Activated CD8-positive, alpha-beta T cell treated with anti-CD3 and anti-CD28 coated beads for 36 hours (primary cell): ENCODE measurements around the gene ROS1. TPM values are rescaled to one million over a fixed set of nuclear protein-coding genes. Genes with fewer than 3 reads are reported as not detected.

Source experiments
- ATAC-seq: fragments of 200-7000 bp; cut with Tn5 transposase; one replicate; pipeline ENCODE4 v1.10.0; 2021; ENCODE audit warnings: mild to moderate bottlenecking, moderate library complexity
- CTCF ChIA-PET: fragments of 350-600 bp; sonication (Branson Sonifier 250); formaldehyde crosslinking; loops from one replicate; lab custom pipeline; 2021; ENCODE audit warnings: antibody characterized with exemption; lab: Charles Lee
- POLR2A ChIA-PET: fragments of 350-600 bp; sonication (Branson Sonifier 250); formaldehyde crosslinking; loops from one replicate; lab custom pipeline; 2021; ENCODE audit warnings: antibody characterized with exemption; lab: Charles Lee
- DNase-seq: peaks from one replicate; pipeline ENCODE4 v3.0.0-alpha.2; 2020
- H3K27ac Mint-ChIP-seq: one replicate; pipeline ENCODE4 v1.8.0; 2021; ENCODE audit warnings: mild to moderate bottlenecking, mixed read lengths
- H3K27me3 Mint-ChIP-seq: one replicate; pipeline ENCODE4 v1.8.0; 2021; ENCODE audit warnings: mixed read lengths
- H3K36me3 Mint-ChIP-seq: one replicate; pipeline ENCODE4 v1.8.0; 2021; ENCODE audit warnings: low read depth, mixed read lengths
- H3K4me1 Mint-ChIP-seq: one replicate; pipeline ENCODE4 v1.8.0; 2021; ENCODE audit warnings: low read depth, mixed read lengths
- H3K4me3 Mint-ChIP-seq: one replicate; pipeline ENCODE4 v1.8.0; 2021; ENCODE audit warnings: mild to moderate bottlenecking, moderate library complexity, mixed read lengths
- H3K9me3 Mint-ChIP-seq: one replicate; pipeline ENCODE4 v1.8.0; 2021; ENCODE audit warnings: mixed read lengths
- intact Hi-C: fragments of 100-400 bp; cut with micrococcal nuclease; formaldehyde crosslinking; loops from one replicate; pipeline ENCODE4 v1.10.0; 2022
- total RNA-seq, 2 experiments: library from RNA; stranded (reverse); gene quantifications; one replicate each; pipeline ENCODE4 v1.2.3, GENCODE V29; 2021
- TF ChIP-seq, protein P1 (sequence below): fragments of 200-600 bp; IDR thresholded peaks from one replicate; pipeline ENCODE4 v1.8.0; 2022; ENCODE audit warnings: antibody characterized with exemption, mild to moderate bottlenecking

Gene ROS1
- total RNA-seq, 2 experiments from 2014 or later, result not detected

GRCh38 chr6:117345292-117345610, 80.5 kb downstream of the ROS1 start:
- H3K36me3 Mint-ChIP-seq, result no peaks in the 10 kb centered on the region
- TF ChIP-seq, protein P1, sequence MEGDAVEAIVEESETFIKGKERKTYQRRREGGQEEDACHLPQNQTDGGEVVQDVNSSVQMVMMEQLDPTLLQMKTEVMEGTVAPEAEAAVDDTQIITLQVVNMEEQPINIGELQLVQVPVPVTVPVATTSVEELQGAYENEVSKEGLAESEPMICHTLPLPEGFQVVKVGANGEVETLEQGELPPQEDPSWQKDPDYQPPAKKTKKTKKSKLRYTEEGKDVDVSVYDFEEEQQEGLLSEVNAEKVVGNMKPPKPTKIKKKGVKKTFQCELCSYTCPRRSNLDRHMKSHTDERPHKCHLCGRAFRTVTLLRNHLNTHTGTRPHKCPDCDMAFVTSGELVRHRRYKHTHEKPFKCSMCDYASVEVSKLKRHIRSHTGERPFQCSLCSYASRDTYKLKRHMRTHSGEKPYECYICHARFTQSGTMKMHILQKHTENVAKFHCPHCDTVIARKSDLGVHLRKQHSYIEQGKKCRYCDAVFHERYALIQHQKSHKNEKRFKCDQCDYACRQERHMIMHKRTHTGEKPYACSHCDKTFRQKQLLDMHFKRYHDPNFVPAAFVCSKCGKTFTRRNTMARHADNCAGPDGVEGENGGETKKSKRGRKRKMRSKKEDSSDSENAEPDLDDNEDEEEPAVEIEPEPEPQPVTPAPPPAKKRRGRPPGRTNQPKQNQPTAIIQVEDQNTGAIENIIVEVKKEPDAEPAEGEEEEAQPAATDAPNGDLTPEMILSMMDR, result no peak
- no peak for ATAC-seq
- no peak overlapping the region for H3K27ac Mint-ChIP-seq
- H3K4me3 Mint-ChIP-seq, result no peak overlapping the region
- ChIA-PET CTCF (no interaction called here), POLR2A (no interaction called here)
- H3K9me3 Mint-ChIP-seq, result no peaks in the 10 kb centered on the region
- DNase-seq, result no peak
- intact Hi-C loops, result loop anchor here (5.0 kb wide), 2 partner anchors 212 to 262 kb away; no protein-coding TSS in a partner anchor
- no peaks in the 10 kb centered on the region for H3K4me1 Mint-ChIP-seq
- H3K27me3 Mint-ChIP-seq, result peaks cover 4% of the 10 kb centered on the region

DNA sequence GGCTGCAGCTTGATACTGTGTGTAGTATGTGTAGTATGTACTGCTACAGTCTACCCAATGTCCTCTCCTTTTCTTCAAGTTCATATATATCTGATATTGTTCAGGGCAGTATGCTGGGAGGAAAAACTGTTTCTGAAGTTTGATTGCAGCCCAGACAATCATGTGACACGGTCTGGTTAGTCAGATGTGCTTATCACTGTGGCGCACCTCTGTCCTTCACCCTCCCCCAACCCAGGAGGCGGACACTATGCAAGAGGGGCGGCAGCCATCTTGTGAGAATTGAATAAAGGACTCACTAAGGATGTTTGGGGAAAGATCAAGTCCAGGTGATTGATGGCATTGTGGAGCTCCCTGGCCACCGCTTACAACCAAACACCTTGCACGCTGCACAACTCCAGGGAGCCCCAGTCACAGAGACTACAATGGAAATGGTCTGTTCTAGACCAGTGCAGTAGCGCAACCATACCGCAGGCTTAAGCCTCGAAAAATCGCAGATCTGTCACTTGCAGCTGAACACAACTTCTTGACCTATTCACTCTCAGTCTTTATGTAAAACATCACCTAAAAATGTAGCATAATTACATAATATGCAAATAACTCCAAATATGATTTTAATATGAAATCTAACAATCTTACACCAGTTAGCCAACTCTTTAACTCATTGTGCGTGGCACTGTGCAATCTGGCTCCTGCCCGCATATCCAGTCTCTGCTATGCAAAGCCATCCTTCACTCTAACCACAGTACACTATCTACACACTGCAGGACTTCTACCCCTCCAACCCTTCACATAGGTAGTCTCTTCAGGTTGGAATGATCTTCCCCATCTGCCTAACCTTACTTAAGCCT, 81.1 kb downstream of the ROS1 start:
- Mint-ChIP-seq H3K9me3 (no peaks in the 10 kb centered on the region), H3K36me3 (no peaks in the 10 kb centered on the region), H3K27ac (no peak overlapping the region), H3K4me1 (no peaks in the 10 kb centered on the region), H3K4me3 (no peak overlapping the region), H3K27me3 (peaks cover 4% of the 10 kb centered on the region)
- ATAC-seq, result no peak
- TF ChIP-seq, protein P1, result no peak
- intact Hi-C loops, result loop anchor here (5.0 kb wide), 2 partner anchors 213 to 263 kb away; no protein-coding TSS in a partner anchor
- ChIA-PET POLR2A (no interaction called here), CTCF (interaction anchor here (0.8 to 1.0 kb wide), 2 partner anchors 212 to 261 kb away, joined by 3 to 4 read pairs; no protein-coding TSS in a partner anchor)
- DNase-seq, result no peak

DNA sequence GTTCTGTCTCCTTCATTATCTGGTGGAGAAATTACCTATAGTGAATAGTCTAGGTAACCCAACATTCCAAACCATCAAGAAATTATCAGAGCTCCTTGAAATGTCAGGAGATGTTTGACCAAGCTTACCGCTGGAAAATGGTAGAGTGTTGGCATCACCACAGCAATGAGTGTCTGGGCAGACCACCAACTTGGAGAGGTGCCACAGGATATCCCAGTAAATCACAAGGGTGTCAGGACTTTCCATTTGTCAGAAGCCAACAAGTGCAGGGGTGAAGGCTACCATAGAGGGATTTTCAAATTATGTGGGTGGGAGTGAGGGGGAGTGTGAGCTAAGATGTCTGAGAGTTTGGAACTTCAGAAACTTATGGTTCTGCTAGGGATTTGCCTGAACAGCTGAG, 87.2 kb downstream of the ROS1 start:
- H3K4me1 Mint-ChIP-seq, result no peaks in the 10 kb centered on the region
- no peaks in the 10 kb centered on the region for H3K36me3 Mint-ChIP-seq
- H3K4me3 Mint-ChIP-seq, result no peak overlapping the region
- no peak for ATAC-seq
- H3K9me3 Mint-ChIP-seq, result no peaks in the 10 kb centered on the region
- DNase-seq, result no peak
- CTCF ChIA-PET, result interaction anchor here (0.6 kb wide), 1 partner anchor 10 kb away, joined by 3 read pairs; no protein-coding TSS in a partner anchor
- no peak overlapping the region for H3K27ac Mint-ChIP-seq
- POLR2A ChIA-PET, result no interaction called here
- H3K27me3 Mint-ChIP-seq, result peaks cover 6% of the 10 kb centered on the region
- intact Hi-C loops, result no loop called here
- TF ChIP-seq, protein P1, result no peak

- Mint-ChIP-seq H3K27me3 (peaks cover 20% of the 10 kb centered on the region), H3K36me3 (no peaks in the 10 kb centered on the region), H3K4me1 (no peaks in the 10 kb centered on the region), H3K9me3 (no peaks in the 10 kb centered on the region), H3K27ac (no peak overlapping the region), H3K4me3 (no peak overlapping the region)
- ChIA-PET CTCF (no interaction called here), POLR2A (no interaction called here)
- DNase-seq (no peak), ATAC-seq (no peak)
- TF ChIP-seq, protein P1, result no peak
- intact Hi-C loops, result no loop called here
Observed at GRCh38 chr6:117329926-117330325, 95.8 kb downstream of the ROS1 start.

DNA sequence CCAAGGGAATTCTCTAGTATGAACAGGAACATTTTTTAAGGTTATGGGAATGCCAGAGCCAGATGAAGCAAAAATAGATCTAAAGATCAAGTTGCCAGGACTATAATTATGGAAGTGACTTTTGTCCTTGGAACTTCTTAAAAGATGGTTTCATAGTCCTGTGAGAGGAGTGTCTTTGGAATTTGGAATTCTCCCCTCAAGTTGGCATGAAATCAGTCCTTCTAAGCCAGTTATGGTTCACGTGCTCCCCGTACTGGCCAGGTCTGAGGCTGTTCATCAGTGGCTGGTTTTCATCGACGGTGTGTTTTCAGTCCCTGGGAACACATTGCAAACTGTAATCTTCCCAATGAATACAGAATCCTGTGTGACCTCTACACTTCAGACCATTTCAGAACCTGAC, 97.2 kb downstream of the ROS1 start:
- Mint-ChIP-seq H3K27ac (no peak overlapping the region), H3K4me1 (no peaks in the 10 kb centered on the region), H3K27me3 (peaks cover 20% of the 10 kb centered on the region), H3K4me3 (no peak overlapping the region), H3K36me3 (no peaks in the 10 kb centered on the region), H3K9me3 (no peaks in the 10 kb centered on the region)
- POLR2A ChIA-PET, result no interaction called here
- ATAC-seq, result no peak
- TF ChIP-seq, protein P1, result no peak
- intact Hi-C loops, result no loop called here
- DNase-seq, result no peak
- CTCF ChIA-PET, result no interaction called here
